Esophagus muscularis mucosa (tissue), 3 donors: ENCODE measurements around the gene REC114.

Experiments
- CTCF ChIP-seq, 3 experiments: fragments of 200-600 bp in 2 of 3; fragments of 450-650 bp in 1 of 3; sonication (generic) in 2 of 3; IDR thresholded peaks; one replicate each; pipeline ENCODE4 v1.5.1; 2017 to 2019; ENCODE audit warnings: antibody characterized with exemption in 3 of 3, mild to moderate bottlenecking in 2 of 3, moderate library complexity in 1 of 3
- POLR2A ChIP-seq: fragments of 450-650 bp; IDR thresholded peaks from one replicate; pipeline ENCODE4 v1.6.1; 2017; ENCODE audit warnings: antibody characterized with exemption, moderate library complexity, mild to moderate bottlenecking, low read depth
- POLR2AphosphoS5 ChIP-seq, 2 donors: sonication (generic); formaldehyde crosslinking; IDR thresholded peaks; one replicate each; pipeline ENCODE4 v1.6.1; 2017; ENCODE audit warnings: antibody characterized with exemption in 2 of 2

GRCh38 chr15:73442421-73442820, 543 bp upstream of the REC114 start:
- TF ChIP-seq CTCF (IDR thresholded peaks at IDR 0.05): no peak
- TF ChIP-seq POLR2A: no peak
- TF ChIP-seq POLR2AphosphoS5 (IDR thresholded peaks at IDR 0.05): no peak
